Endodermal cell (in vitro differentiated cells): ENCODE results near the gene BTBD8. TPM values are rescaled to one million over a fixed set of nuclear protein-coding genes. Genes with fewer than 3 reads are reported as not detected.

Source experiments
- DNase-seq: peaks from one replicate; pipeline ENCODE4 v3.0.0-alpha.2; 2017
- H3K27ac ChIP-seq: 2 replicates; pipeline ENCODE4 v1.5.1; 2013; ENCODE audit warnings: mild to moderate bottlenecking, low read depth, low read length, moderate library complexity
- H3K27me3 ChIP-seq: 2 replicates; pipeline ENCODE4 v1.6.1; 2013; ENCODE audit warnings: mild to moderate bottlenecking, low read length, moderate library complexity; ENCODE audit not compliant: insufficient read depth, control insufficient read depth, poor library complexity, severe bottlenecking
- H3K36me3 ChIP-seq: 2 replicates; pipeline ENCODE4 v1.7.0; 2013; ENCODE audit warnings: mild to moderate bottlenecking, low read length, moderate library complexity; ENCODE audit not compliant: control insufficient read depth, insufficient read depth
- H3K4me1 ChIP-seq: one replicate; pipeline ENCODE4 v1.7.0; 2013; ENCODE audit warnings: low read length; ENCODE audit not compliant: control insufficient read depth, insufficient read depth
- H3K4me3 ChIP-seq: 2 replicates; pipeline ENCODE4 v1.5.1; 2013; ENCODE audit warnings: mild to moderate bottlenecking, low read length, moderate library complexity
- H3K9ac ChIP-seq: 2 replicates; pipeline ENCODE4 v1.6.1; 2013; ENCODE audit warnings: mild to moderate bottlenecking, low read length, moderate library complexity; ENCODE audit not compliant: poor library complexity, severe bottlenecking; ENCODE audit errors: extremely low read depth
- H3K9me3 ChIP-seq: 2 replicates; pipeline ENCODE4 v1.6.1; 2013; ENCODE audit warnings: mild to moderate bottlenecking, low read length, moderate library complexity; ENCODE audit not compliant: control insufficient read depth
- H3K27ac Mint-ChIP-seq: 2 replicates; pipeline ENCODE4 v1.8.0; 2020; ENCODE audit warnings: mixed read lengths
- H3K27me3 Mint-ChIP-seq: 2 replicates; pipeline ENCODE4 v1.8.0; 2021; ENCODE audit warnings: mild to moderate bottlenecking, mixed read lengths; ENCODE audit not compliant: insufficient read depth
- H3K36me3 Mint-ChIP-seq: 2 replicates; pipeline ENCODE4 v1.8.0; 2020; ENCODE audit warnings: low read depth, mixed read lengths
- H3K4me1 Mint-ChIP-seq: 2 replicates; pipeline ENCODE4 v1.8.0; 2020; ENCODE audit warnings: mixed read lengths
- H3K4me3 Mint-ChIP-seq: 2 replicates; pipeline ENCODE4 v1.8.0; 2020; ENCODE audit warnings: mild to moderate bottlenecking, moderate library complexity, mixed read lengths
- H3K9me3 Mint-ChIP-seq: 2 replicates; pipeline ENCODE4 v1.8.0; 2020; ENCODE audit warnings: mild to moderate bottlenecking, mixed read lengths
- WGBS, 2 experiments: methylation state at CpG; one replicate each; pipeline versions ENCODE4 v1.1.5 to v1.1.7; 2013; ENCODE audit warnings: missing lambda C conversion rate in 2 of 2, mixed read lengths in 1 of 2; ENCODE audit not compliant: insufficient coverage in 1 of 2, insufficient read length in 1 of 2; 5-methylcytosine and 5-hydroxymethylcytosine counted together
- total RNA-seq, 2 donors: library from RNA; stranded (reverse); fragmentation: NEBNext Ultra II Directional in 1 of 2; extraction: Animal tissue kit (Norgen Biotek cat#: 25700) in 1 of 2; gene quantifications; 2 replicates in 1 of 2; 3 replicates in 1 of 2; pipeline ENCODE4 v1.2.1, GENCODE V29; 2021
- TF ChIP-seq, protein P1 (sequence below): fragments of 200-600 bp; sonication (generic); conservative IDR thresholded peaks from 2 replicates; pipeline ENCODE4 v1.5.0; 2021; ENCODE audit warnings: antibody characterized with exemption, mild to moderate bottlenecking

Gene BTBD8
- total RNA-seq, 2 donors from 2014 or later: 6.8 to 8.1 TPM

DNA sequence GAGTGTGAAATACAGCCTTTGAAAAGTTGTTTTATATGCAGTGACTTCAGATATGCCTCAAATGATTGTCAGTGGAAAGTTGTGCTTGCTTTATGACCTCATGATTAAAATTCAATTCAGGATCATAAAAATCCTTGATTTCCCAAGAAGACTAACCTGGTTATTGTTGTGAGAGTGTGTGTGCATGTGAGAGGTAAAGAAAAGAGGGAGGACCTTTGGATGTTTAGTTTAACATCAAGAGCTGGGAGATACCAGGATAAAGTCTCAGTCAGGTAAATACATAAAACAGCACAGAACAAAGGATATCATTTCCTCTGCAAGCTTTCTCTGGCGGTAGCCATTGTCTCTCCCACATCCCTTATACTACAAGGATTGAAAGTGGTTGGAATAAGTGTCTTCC, 14.4 kb downstream of the BTBD8 start:
- 80% methylated on average over 1 of the region's 1 CpG; no CpG with 5 or more reads in 1 of the 2 experiments for WGBS, 2 experiments
- no peak overlapping the region for H3K27ac Mint-ChIP-seq

GRCh38 chr1:92095874-92096273, 15.7 kb downstream of the BTBD8 start:
- Histone ChIP-seq H3K9me3 (no peaks in the 10 kb centered on the region), H3K27ac (no peak overlapping the region), H3K4me1 (no peaks in the 10 kb centered on the region), H3K36me3 (no peaks in the 10 kb centered on the region), H3K4me3 (no peak overlapping the region), H3K27me3 (no peaks in the 10 kb centered on the region), H3K9ac (no peak overlapping the region)
- peaks cover 6% of the 10 kb centered on the region for H3K4me1 Mint-ChIP-seq
- TF ChIP-seq, protein P1, sequence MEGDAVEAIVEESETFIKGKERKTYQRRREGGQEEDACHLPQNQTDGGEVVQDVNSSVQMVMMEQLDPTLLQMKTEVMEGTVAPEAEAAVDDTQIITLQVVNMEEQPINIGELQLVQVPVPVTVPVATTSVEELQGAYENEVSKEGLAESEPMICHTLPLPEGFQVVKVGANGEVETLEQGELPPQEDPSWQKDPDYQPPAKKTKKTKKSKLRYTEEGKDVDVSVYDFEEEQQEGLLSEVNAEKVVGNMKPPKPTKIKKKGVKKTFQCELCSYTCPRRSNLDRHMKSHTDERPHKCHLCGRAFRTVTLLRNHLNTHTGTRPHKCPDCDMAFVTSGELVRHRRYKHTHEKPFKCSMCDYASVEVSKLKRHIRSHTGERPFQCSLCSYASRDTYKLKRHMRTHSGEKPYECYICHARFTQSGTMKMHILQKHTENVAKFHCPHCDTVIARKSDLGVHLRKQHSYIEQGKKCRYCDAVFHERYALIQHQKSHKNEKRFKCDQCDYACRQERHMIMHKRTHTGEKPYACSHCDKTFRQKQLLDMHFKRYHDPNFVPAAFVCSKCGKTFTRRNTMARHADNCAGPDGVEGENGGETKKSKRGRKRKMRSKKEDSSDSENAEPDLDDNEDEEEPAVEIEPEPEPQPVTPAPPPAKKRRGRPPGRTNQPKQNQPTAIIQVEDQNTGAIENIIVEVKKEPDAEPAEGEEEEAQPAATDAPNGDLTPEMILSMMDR: no peak
- H3K27ac Mint-ChIP-seq: no peak overlapping the region
- no peak overlapping the region for H3K4me3 Mint-ChIP-seq
- H3K36me3 Mint-ChIP-seq: peaks cover 9% of the 10 kb centered on the region
- no peaks in the 10 kb centered on the region for H3K9me3 Mint-ChIP-seq
- no peak for DNase-seq
- 93% methylated on average over 5 of the region's 5 CpGs for WGBS, 2 experiments
- H3K27me3 Mint-ChIP-seq: no peaks in the 10 kb centered on the region

More for the DNA sequence above, 14.4 kb downstream of the BTBD8 start:
- Mint-ChIP-seq H3K9me3 (peaks cover 1% of the 10 kb centered on the region), H3K4me3 (no peak overlapping the region), H3K27me3 (no peaks in the 10 kb centered on the region), H3K4me1 (peaks cover 6% of the 10 kb centered on the region), H3K36me3 (peaks cover 18% of the 10 kb centered on the region)
- TF ChIP-seq, protein P1: no peak
- no peak for DNase-seq
- Histone ChIP-seq H3K27me3 (no peaks in the 10 kb centered on the region), H3K9me3 (no peaks in the 10 kb centered on the region), H3K9ac (no peak overlapping the region), H3K36me3 (no peaks in the 10 kb centered on the region), H3K4me3 (no peak overlapping the region), H3K4me1 (no peaks in the 10 kb centered on the region), H3K27ac (no peak overlapping the region)

DNA sequence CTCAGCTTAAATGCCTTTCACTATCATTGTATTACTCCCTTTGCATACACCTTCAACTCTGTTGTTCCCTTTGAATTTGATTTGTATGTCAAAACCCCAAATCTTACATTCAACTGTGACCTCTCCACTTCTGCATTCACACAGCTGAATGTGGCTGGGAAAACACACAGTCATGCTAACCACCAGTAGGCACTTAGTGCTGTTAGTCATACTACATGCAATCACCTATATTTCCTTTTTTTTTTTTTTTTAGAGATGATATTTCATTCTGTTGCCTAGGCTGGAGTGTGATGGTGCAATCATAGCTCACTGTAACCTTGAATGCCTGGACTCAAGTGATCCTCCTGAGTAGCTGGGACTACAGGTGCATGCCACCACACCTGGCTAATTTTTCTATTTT, 16.2 kb downstream of the BTBD8 start:
- Histone ChIP-seq H3K27ac (no peak overlapping the region), H3K4me1 (no peaks in the 10 kb centered on the region), H3K36me3 (no peaks in the 10 kb centered on the region), H3K4me3 (no peak overlapping the region), H3K27me3 (no peaks in the 10 kb centered on the region), H3K9me3 (no peaks in the 10 kb centered on the region), H3K9ac (no peak overlapping the region)
- Mint-ChIP-seq H3K36me3 (peaks cover 9% of the 10 kb centered on the region), H3K27me3 (no peaks in the 10 kb centered on the region), H3K9me3 (no peaks in the 10 kb centered on the region), H3K4me1 (peaks cover 6% of the 10 kb centered on the region), H3K27ac (no peak overlapping the region), H3K4me3 (no peak overlapping the region)
- DNase-seq: no peak
- TF ChIP-seq, protein P1: no peak
